Stimulated activated CD8-positive, alpha-beta memory T cell treated with anti-CD3 and anti-CD28 coated beads, Interleukin-7, amount 100 ng/mL, for 4 hours (primary cell): ENCODE data around the gene SLC25A48.
"Not testable (repeated sequence)": the region's sequence is repeated elsewhere in the genome, so short reads cannot be mapped to it uniquely, and the experiment has no call there.

Experiments
- DNase-seq, 2 donors: peaks; one replicate each; pipeline ENCODE4 v3.0.0-alpha.2; 2020; ENCODE audit warnings: low read depth in 2 of 2

SLC25A48 gene

DNA sequence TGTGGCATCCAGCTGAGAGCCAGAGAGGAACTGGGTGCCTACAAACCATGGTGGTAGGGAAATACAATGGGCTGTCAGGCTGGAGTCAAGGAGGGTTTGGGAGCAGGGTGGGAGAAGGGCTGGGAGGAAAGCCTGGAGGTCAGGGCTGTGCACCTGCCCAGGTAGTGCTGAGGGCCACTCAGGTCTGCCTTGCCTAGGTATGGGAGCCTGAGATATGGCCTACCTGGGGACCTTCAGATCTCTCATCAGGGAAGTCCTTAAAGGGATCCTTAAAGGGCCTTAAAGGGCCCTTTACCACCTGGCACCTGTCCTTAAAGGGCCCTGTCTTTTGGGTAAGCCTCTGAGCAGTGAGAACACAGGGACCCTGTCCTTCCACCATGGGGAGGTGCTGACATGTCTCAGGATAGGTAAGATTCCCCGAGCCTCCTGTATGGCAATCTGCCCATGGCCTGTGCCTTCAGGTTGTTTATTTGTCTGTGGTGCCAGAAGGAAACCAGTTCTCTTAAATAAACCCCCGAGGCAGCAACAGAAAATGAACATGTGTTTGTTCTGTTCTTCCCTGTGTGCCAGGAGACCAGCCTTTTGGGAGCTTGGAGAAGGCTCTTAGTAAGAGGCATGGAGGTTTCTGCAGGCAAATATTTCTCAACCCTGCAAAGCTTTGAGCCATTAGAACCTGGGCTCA lies 23.3 kb downstream of the SLC25A48 start:
- DNase-seq, result no peak

DNA sequence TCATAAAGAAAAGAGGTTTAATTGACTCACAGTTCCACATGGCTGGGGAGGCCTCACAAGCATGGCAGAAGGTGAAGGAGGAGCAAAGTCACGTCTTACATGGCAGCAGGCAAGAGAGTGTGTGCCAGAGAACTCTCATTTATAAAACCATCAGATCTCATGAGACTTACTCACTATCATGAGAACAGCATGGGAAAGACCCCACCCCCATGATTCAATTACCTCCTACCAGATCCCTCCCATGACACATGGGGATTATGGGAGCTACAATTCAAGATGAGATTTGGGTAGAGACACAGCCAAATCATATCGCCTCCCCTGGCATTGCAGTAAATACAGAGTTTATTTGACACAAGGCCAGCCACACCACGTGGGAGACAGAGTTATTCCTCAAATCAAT lies 24.7 kb downstream of the SLC25A48 start:
- DNase-seq, result not testable (repeated sequence)

- DNase-seq, result no peak
Measured at GRCh38 chr5:135859641-135860040, 25.2 kb downstream of the SLC25A48 start.

GRCh38 chr5:135861641-135862040 lies 27.2 kb downstream of the SLC25A48 start:
- no peak for DNase-seq

DNA sequence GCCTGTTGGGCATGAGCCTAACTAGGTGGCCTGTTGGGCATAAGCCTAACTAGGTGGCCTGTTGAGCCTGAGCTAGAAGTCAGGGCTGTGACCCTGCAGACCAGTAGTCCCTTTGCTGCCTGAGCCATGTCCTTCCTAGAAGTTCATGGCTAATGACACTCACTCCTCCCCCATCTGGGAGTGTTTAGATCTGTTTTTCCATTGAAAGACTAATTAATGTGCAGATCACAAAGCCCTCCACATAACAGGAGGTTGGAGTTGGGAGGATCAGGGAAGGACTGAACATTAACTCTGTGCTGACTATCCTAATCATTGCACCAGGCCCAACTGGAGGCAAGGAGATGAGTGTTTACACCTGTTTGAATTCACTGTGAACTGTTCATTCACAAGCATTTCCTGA lies 27.6 kb downstream of the SLC25A48 start:
- no peak for DNase-seq

DNA sequence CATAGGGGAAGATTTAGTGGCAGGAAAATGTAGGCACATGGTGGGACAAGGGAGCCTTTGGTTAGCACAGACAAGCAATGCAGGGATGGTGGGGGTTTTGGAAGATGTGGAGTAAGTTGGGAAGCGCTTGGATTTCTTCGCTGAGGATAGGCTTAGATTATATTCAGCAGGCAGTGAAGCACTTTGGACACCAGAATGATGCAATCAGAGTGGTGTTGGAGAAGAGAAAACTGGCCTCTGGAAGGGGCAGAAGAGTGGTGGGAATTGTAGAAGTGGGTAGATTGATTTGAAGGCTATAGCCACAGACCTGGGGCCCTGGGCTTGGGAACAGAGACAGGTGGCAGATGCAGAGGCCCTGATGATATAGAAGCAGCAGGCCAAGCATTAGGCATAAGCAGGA lies 28.3 kb downstream of the SLC25A48 start:
- DNase-seq, result no peak

DNA sequence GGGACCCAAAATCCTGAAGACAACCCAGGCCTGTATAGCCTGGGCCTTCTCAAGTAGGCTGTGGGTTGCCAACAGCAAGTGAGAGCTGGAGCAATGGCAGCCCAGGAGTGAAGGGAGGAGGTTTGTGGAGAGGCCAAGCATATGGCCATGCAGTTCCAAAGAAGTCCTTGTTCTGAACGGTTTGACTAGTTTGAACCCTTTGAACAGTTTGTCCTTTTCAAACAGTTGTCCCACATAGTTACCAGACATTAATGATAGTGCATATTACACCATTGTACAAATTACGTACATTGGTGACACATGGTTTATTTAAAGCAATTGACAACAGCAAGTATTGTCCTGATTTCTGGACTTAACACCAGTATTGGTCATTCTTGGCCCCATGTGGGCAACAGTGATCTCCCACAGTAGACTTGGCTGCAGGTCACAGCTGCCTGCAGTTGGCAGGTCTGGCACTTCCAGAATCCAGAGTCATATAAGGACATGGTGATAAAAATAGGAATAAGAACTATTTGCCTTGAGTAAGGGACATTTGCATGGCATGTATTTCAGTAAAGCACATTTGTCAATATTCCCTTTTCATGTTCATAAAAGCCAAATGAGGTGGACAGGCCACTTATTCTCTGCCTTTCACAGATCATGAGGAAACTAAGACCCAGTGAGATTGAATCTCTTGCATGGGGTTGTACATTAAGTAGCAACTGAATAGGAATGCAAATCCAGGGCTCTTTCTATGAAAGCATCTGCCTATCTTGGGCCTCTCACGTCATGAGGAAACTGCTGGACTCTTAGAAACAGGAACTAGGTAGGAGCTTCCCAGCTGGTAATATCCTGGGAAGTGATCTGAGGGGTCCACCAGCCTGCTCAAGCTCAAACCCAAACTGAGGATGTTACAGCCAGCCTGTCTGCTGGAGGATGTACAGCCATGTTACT lies 30.3 kb downstream of the SLC25A48 start:
- no peak for DNase-seq

- DNase-seq, result no peak
Measured at GRCh38 chr5:135866016-135866415, 31.6 kb downstream of the SLC25A48 start.

GRCh38 chr5:135867599-135867998 lies 33.1 kb downstream of the SLC25A48 start:
- DNase-seq, result no peak

GRCh38 chr5:135868681-135869080 lies 34.2 kb downstream of the SLC25A48 start:
- DNase-seq, result no peak

DNA sequence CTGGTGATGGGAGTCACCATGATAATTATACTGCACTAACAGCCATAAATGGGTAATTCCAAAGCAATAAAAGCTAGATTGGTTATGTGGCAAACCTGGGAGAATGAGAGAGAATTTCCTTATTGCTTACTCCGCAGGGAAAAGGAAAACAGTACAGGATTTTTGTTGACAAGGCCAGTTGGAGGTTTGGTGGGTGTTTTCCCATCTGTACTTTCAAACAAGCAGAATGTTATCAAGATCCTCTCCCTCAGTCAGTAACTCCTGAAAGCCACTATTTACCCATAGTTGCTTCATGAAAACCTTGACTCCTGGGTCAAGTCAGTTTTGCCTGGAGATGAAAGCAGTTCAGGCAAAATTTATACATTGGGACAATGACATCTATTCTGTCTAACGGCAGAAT lies 34.8 kb downstream of the SLC25A48 start:
- no peak for DNase-seq

DNA sequence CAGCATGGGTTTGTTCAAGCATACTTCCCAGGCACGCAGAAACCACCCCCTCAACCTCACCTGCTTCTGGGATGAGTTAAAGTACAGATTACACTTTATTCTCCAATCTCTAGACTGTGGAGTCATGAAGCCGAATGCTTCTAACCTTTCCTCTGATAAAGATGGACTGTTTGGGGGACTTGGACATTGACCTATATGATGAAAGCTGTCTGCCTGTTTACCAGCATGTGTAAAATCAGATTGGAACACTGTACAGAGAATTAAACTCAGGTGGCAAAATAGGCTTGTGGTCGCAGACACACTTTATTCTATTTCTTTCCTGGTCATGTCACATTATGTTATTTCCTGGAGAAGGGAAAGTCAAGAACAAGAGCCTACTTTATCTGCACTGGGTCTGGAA lies 35.5 kb downstream of the SLC25A48 start:
- no peak for DNase-seq

DNA sequence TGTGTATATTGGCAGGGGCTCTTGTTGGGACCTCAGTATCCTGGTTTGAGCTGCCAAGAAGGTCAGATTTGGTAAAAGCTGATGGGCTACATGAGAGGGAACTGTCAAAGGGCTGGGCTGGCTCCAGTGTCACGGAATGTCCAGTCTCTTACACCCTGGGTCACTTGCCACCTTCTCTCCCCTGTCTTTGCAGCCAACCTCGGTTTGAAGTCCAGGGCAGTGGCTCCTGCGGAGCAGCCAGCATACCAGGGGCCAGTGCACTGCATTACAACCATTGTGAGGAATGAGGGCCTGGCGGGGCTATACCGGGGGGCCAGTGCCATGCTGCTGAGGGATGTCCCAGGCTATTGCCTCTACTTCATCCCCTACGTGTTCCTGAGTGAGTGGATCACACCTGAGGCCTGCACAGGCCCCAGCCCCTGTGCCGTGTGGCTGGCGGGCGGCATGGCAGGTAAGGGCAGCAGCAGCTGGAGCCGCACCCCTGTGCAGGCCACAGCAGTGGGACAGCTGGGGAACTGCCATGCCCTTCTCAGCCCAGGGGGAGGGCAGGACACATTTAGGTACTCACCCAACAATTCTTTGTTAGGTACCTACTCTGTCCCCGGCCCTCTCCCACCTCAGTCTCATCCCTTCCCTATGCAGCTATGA lies 36.9 kb downstream of the SLC25A48 start:
- no peak for DNase-seq

DNA sequence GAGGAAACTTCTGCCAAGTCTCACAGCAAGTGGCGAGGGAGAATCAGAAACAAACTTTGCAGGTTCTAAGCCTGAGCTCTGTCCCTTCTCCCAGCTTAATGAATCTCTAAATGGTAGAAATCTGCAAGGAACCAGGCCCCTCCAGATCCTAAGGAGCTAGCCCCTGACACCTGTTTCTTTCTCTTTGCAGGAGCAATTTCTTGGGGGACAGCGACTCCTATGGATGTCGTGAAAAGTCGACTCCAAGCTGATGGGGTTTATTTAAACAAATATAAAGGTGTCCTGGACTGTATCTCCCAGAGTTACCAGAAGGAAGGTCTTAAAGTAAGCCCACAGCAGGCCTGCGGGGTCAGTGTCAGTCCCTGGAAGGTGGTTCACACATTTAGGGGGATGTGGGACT lies 39.4 kb downstream of the SLC25A48 start:
- no peak for DNase-seq

DNA sequence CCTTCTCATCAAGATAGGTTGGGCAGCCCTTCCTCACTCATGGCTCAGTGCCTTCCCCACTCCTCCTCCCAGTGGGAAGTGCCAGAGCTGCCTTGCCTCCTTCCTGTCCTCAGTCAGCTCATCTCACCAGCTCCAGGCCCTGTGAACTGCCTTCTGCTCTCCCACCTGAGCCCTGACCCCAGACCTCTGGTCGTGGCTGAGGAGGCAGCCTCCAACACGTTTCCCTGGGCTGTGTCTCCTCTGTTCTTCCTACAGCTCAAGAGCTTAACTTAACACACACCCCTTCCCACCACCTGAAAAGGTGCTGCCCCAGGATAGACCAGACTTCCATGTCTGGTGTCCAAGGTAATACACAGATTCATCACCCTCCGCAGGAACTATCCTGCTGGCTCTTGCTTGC lies 40.0 kb downstream of the SLC25A48 start:
- DNase-seq, result no peak

DNA sequence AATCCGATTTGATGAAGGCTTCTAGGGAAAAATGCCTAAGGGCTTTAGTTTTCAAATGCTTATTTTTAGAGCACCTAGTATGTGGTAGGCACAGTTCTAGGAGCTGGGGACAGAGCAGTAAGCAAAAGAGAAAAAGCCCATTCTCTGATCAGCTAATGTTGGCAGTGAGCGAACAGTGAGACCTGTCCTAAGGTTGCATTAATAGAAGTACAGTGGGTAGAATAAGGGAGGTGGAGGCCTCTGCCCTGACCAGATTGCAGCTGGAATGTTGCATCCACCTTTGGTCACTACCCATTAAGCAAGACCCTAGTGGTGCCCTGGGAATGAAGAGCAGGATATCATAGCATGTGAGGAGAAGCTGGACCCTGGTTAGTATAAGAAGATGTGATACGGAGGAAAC lies 41.1 kb downstream of the SLC25A48 start:
- DNase-seq, result no peak

DNA sequence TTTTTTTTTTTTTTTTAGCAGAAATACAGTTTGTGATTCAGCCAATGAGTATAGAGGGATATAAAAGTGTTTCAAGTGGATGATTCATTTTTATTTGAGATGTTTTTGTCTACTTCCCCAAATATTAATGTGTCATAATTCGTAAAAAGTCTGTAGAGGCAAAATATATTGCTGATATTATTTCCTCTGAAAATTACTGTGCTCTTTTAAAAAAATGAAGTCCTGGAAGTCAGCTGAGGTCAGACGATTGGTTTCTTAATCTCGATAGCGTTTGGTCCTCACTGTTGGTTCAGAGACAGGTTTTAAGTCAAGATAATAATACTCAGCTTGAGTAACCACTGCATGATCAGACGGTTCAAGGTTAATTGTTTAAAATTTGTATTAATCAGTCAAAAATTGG lies 41.7 kb downstream of the SLC25A48 start:
- no peak for DNase-seq

DNA sequence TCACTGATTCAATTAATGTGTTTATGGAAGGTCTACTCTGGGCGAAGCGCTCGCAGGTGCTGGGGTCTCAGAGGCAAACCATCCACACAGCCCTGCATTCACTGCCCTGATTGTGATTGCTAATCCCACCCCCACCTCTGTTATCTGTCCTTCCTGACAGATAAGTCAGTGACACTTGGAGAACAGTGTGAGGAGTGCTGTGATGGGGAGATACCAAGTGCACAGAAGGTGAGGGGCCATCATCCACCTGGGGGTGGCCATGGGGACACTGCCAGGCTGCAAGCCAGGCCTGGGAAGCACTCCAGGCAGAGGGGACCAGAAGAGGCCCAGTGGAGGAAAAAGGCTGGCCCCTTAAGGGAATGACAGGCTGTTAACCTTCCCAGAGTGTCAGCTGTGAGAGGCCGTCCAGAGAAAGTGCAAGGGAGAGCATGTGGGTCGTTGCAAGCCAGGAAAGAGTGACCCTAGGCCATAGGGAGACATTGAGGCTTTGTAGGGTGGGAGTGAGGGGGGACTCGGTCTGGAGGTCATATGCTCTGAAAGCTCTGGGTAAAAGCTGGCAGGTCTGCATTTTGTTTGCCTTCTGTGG lies 43.2 kb downstream of the SLC25A48 start:
- no peak for DNase-seq

- no peak for DNase-seq
Measured at GRCh38 chr5:135878156-135878620, 43.7 kb downstream of the SLC25A48 start.

- DNase-seq, result no peak
Measured at GRCh38 chr5:135879591-135879990, 45.1 kb downstream of the SLC25A48 start.

- no peak for DNase-seq
Measured at GRCh38 chr5:135880278-135880677, 45.8 kb downstream of the SLC25A48 start.

DNA sequence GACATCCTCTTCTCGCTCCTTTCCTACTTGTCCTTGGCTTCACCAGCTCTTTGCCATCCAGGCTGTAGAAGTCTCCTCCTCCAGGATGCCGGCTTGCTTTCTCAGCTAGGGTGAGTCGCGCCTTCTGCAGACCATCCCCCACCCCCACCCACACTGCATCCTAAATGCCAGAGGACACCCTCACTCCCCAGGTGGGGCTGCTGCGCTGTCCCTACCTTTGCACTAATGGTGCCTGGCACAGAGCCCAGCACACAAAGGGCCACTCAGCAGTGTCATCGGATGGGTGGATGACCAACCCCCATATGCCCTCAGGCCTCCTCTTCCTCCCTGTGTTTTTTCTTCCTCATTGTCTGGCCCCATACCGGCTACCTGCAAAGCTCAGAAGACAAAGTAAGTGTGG lies 46.3 kb downstream of the SLC25A48 start:
- DNase-seq, result no peak
